Nephron (organoid): Measurements from ENCODE around the gene CTNNA3.

Source experiments
- H3K27ac Mint-ChIP-seq, 3 experiments: 2 replicates each; pipeline ENCODE4 v1.8.0; 2020; ENCODE audit warnings: mixed read lengths in 3 of 3, mild to moderate bottlenecking in 2 of 3, moderate library complexity in 1 of 3
- H3K27me3 Mint-ChIP-seq: 2 replicates; pipeline ENCODE4 v1.8.0; 2021; ENCODE audit warnings: low read depth, mild to moderate bottlenecking, moderate library complexity, mixed read lengths
- H3K36me3 Mint-ChIP-seq: 2 replicates; pipeline ENCODE4 v1.8.0; 2020; ENCODE audit warnings: low read depth, mixed read lengths
- H3K4me1 Mint-ChIP-seq: 2 replicates; pipeline ENCODE4 v1.8.0; 2020; ENCODE audit warnings: mixed read lengths
- H3K4me3 Mint-ChIP-seq, 3 experiments: 2 replicates each; pipeline ENCODE4 v1.8.0; 2020; ENCODE audit warnings: mild to moderate bottlenecking in 3 of 3, mixed read lengths in 3 of 3, moderate library complexity in 2 of 3
- H3K9me3 Mint-ChIP-seq: 2 replicates; pipeline ENCODE4 v1.8.0; 2020; ENCODE audit warnings: mixed read lengths
- CTCF ChIP-seq, 3 experiments: fragments of 200-600 bp; sonication (generic); IDR thresholded peaks; one replicate each; pipeline ENCODE4 v1.5.0; 2021; ENCODE audit warnings: antibody characterized with exemption in 3 of 3; ENCODE audit not compliant: unreplicated experiment in 3 of 3

The CTNNA3 gene

GRCh38 chr10:65864036-65864435 is 1832.0 kb downstream of the CTNNA3 start:
- Mint-ChIP-seq H3K27ac (no peak overlapping the region), H3K9me3 (no peaks in the 10 kb centered on the region), H3K4me3 (no peak overlapping the region), H3K36me3 (no peaks in the 10 kb centered on the region), H3K4me1 (no peaks in the 10 kb centered on the region), H3K27me3 (no peaks in the 10 kb centered on the region)
- no peak for TF ChIP-seq CTCF (IDR thresholded peaks at IDR 0.05; ENCODE audit: unreplicated experiment in 3 of 3)
